DND-41 (cell line): ENCODE measurements around the gene GRIPAP1.

Experiments
- ATAC-seq: fragments of 200-7000 bp; cut with Tn5 transposase; 3 replicates; pipeline ENCODE4 v1.9.1; 2021; ENCODE audit warnings: low read depth; ENCODE audit not compliant: insufficient read depth
- DNase-seq: peaks from one replicate; pipeline ENCODE4 v3.0.0-alpha.2; 2020
- H2AFZ ChIP-seq: 2 replicates; pipeline ENCODE4 v1.6.0; 2012; ENCODE audit warnings: low read depth, low read length
- H3K27ac ChIP-seq: 2 replicates; pipeline ENCODE4 v1.5.1; 2012; ENCODE audit warnings: low read length, inconsistent platforms
- H3K27me3 ChIP-seq: fragments of 200-600 bp; sonication (generic); 2 replicates; pipeline ENCODE4 v1.6.0; 2012; ENCODE audit warnings: low read length, mild to moderate bottlenecking, inconsistent platforms; ENCODE audit not compliant: insufficient read depth, poor library complexity
- H3K36me3 ChIP-seq: 2 replicates; pipeline ENCODE4 v1.5.1; 2012; ENCODE audit warnings: low read length, inconsistent platforms; ENCODE audit not compliant: insufficient read depth
- H3K4me1 ChIP-seq: 2 replicates; pipeline ENCODE4 v1.5.1; 2012; ENCODE audit warnings: mild to moderate bottlenecking, low read length; ENCODE audit not compliant: insufficient read depth
- H3K4me2 ChIP-seq: 2 replicates; pipeline ENCODE4 v1.6.0; 2012; ENCODE audit warnings: mild to moderate bottlenecking, moderate library complexity, low read length, inconsistent platforms; ENCODE audit not compliant: insufficient read depth
- H3K4me3 ChIP-seq, 2 experiments: fragments of 200-600 bp in 1 of 2; shearing (Covaris generic) in 1 of 2; 2 replicates each; pipeline ENCODE4 v1.5.1; 2012 to 2016; ENCODE audit warnings: inconsistent platforms in 2 of 2, low read length in 2 of 2, mild to moderate bottlenecking in 2 of 2, low read depth in 1 of 2, moderate library complexity in 1 of 2
- H3K79me2 ChIP-seq: 2 replicates; pipeline ENCODE4 v1.6.0; 2012; ENCODE audit warnings: low read length, inconsistent platforms; ENCODE audit not compliant: insufficient read depth
- H3K9ac ChIP-seq: 2 replicates; pipeline ENCODE4 v1.6.0; 2012; ENCODE audit warnings: low read depth, mild to moderate bottlenecking, inconsistent platforms, low read length, moderate library complexity
- H3K9me3 ChIP-seq: 2 replicates; pipeline ENCODE4 v1.5.1; 2012; ENCODE audit warnings: low read length, moderate library complexity, mild to moderate bottlenecking, inconsistent platforms; ENCODE audit not compliant: insufficient read depth, severe bottlenecking
- H4K20me1 ChIP-seq: 2 replicates; pipeline ENCODE4 v1.6.0; 2012; ENCODE audit warnings: low read length; ENCODE audit not compliant: insufficient read depth
- CTCF ChIP-seq: IDR thresholded peaks from 2 replicates; pipeline ENCODE4 v1.5.1; 2012; ENCODE audit warnings: borderline replicate concordance, low read length, moderate library complexity, mild to moderate bottlenecking; ENCODE audit not compliant: poor library complexity, severe bottlenecking; ENCODE audit errors: extremely low read depth
- EZH2 ChIP-seq: IDR thresholded peaks from 3 replicates; pipeline ENCODE4 v1.6.1; 2012; ENCODE audit warnings: borderline replicate concordance, low read depth, mild to moderate bottlenecking, moderate library complexity, low read length, inconsistent platforms; ENCODE audit not compliant: severe bottlenecking

GRIPAP1 gene

GRCh38 chrX:48975541-48975940 is 26.5 kb downstream of the GRIPAP1 start:
- no peak for DNase-seq
- H3K4me1 ChIP-seq = no peaks in the 10 kb centered on the region
- no peak overlapping the region for H3K4me2 ChIP-seq
- H3K27ac ChIP-seq = no peak overlapping the region
- H3K9me3 ChIP-seq = no peaks in the 10 kb centered on the region
- no peak for ATAC-seq
- peaks cover 33% of the 10 kb centered on the region for H3K36me3 ChIP-seq
- H3K9ac ChIP-seq = no peak overlapping the region
- H2AFZ ChIP-seq = no peak overlapping the region
- H3K4me3 ChIP-seq = no peak overlapping the region
- no peaks in the 10 kb centered on the region for H4K20me1 ChIP-seq
- no peaks in the 10 kb centered on the region for H3K79me2 ChIP-seq
- TF ChIP-seq CTCF = no peak
- no peak for TF ChIP-seq EZH2
- no peaks in the 10 kb centered on the region for H3K27me3 ChIP-seq

GRCh38 chrX:48975041-48975440 is 27.0 kb downstream of the GRIPAP1 start:
- no peaks in the 10 kb centered on the region for H3K79me2 ChIP-seq
- H3K9me3 ChIP-seq = no peaks in the 10 kb centered on the region
- H4K20me1 ChIP-seq = no peaks in the 10 kb centered on the region
- no peaks in the 10 kb centered on the region for H3K4me1 ChIP-seq
- peaks cover 33% of the 10 kb centered on the region for H3K36me3 ChIP-seq
- no peak overlapping the region for H3K4me3 ChIP-seq
- no peak for TF ChIP-seq EZH2
- TF ChIP-seq CTCF = no peak
- no peak overlapping the region for H3K4me2 ChIP-seq
- no peak overlapping the region for H3K27ac ChIP-seq
- DNase-seq (no peak), ATAC-seq (no peak)
- H3K27me3 ChIP-seq = no peaks in the 10 kb centered on the region
- no peak overlapping the region for H3K9ac ChIP-seq
- no peak overlapping the region for H2AFZ ChIP-seq

GRCh38 chrX:48974574-48974973 is 27.5 kb downstream of the GRIPAP1 start:
- no peak overlapping the region for H3K27ac ChIP-seq
- TF ChIP-seq CTCF = no peak
- TF ChIP-seq EZH2 = no peak
- H3K36me3 ChIP-seq = peaks cover 33% of the 10 kb centered on the region
- no peaks in the 10 kb centered on the region for H4K20me1 ChIP-seq
- no peak overlapping the region for H3K9ac ChIP-seq
- H3K27me3 ChIP-seq = no peaks in the 10 kb centered on the region
- H3K4me3 ChIP-seq = no peak overlapping the region
- no peak overlapping the region for H3K4me2 ChIP-seq
- H3K79me2 ChIP-seq = no peaks in the 10 kb centered on the region
- H2AFZ ChIP-seq = no peak overlapping the region
- no peaks in the 10 kb centered on the region for H3K9me3 ChIP-seq
- DNase-seq (no peak), ATAC-seq (no peak)
- H3K4me1 ChIP-seq = no peaks in the 10 kb centered on the region

- no peaks in the 10 kb centered on the region for H4K20me1 ChIP-seq
- TF ChIP-seq CTCF (no peak), EZH2 (no peak)
- ATAC-seq (no peak), DNase-seq (no peak)
- H2AFZ ChIP-seq = no peak overlapping the region
- H3K9me3 ChIP-seq = no peaks in the 10 kb centered on the region
- H3K27ac ChIP-seq = no peak overlapping the region
- no peaks in the 10 kb centered on the region for H3K4me1 ChIP-seq
- H3K9ac ChIP-seq = no peak overlapping the region
- H3K27me3 ChIP-seq = no peaks in the 10 kb centered on the region
- H3K4me3 ChIP-seq = no peak overlapping the region
- H3K36me3 ChIP-seq = peaks cover 33% of the 10 kb centered on the region
- no peak overlapping the region for H3K4me2 ChIP-seq
- H3K79me2 ChIP-seq = no peaks in the 10 kb centered on the region
Measured at GRCh38 chrX:48974033-48974432, 28.0 kb downstream of the GRIPAP1 start.
